ENCODE data around the gene CARD19.

CARD19 gene

GRCh38 chr9:93121316-93122241 lies 25.6 kb downstream of the CARD19 start:
- DNase-seq, result no peak

GRCh38 chr9:93122721-93123221 lies 26.8 kb downstream of the CARD19 start:
- DNase-seq, result no peak

- DNase-seq, result no peak
These were observed 27.7 kb downstream of the CARD19 start for GRCh38 chr9:93123561-93124283.

- no peak for DNase-seq
These were observed 28.8 kb downstream of the CARD19 start for GRCh38 chr9:93124793-93125192.

- no peak for DNase-seq
These were observed 29.4 kb downstream of the CARD19 start for GRCh38 chr9:93125331-93125894.

- no peak for DNase-seq
These were observed 30.2 kb downstream of the CARD19 start for GRCh38 chr9:93126151-93126781.

GRCh38 chr9:93126825-93127368 lies 30.9 kb downstream of the CARD19 start:
- no peak for DNase-seq

- DNase-seq, result no peak
These were observed 31.4 kb downstream of the CARD19 start for GRCh38 chr9:93127395-93127911.

- no peak for DNase-seq
These were observed 32.1 kb downstream of the CARD19 start for GRCh38 chr9:93128011-93128714.

GRCh38 chr9:93128715-93129224 lies 32.8 kb downstream of the CARD19 start:
- DNase-seq, result no peak

- DNase-seq, result no peak
These were observed 33.3 kb downstream of the CARD19 start for GRCh38 chr9:93129286-93129685.

GRCh38 chr9:93129691-93130500 lies 33.9 kb downstream of the CARD19 start:
- DNase-seq, result no peak

GRCh38 chr9:93130861-93131481 lies 35.0 kb downstream of the CARD19 start:
- DNase-seq, result no peak

- no peak for DNase-seq
These were observed 35.7 kb downstream of the CARD19 start for GRCh38 chr9:93131599-93132286.

GRCh38 chr9:93132287-93132927 lies 36.4 kb downstream of the CARD19 start:
- no peak for DNase-seq

GRCh38 chr9:93132946-93133680 lies 37.1 kb downstream of the CARD19 start:
- DNase-seq, result no peak

GRCh38 chr9:93133681-93134014 lies 37.6 kb downstream of the CARD19 start:
- peak; percentile 58 to 64 for DNase-seq

GRCh38 chr9:93134015-93134739 lies 38.2 kb downstream of the CARD19 start, which contains the start of gene NINJ1:
Gene NINJ1, minus strand, starts transcription at chr9:93134251. Its CDS starts 34 bp downstream, at chr9:93134217.
- DNase-seq, result peak; percentile 86 to 89

All from stimulated activated CD4-positive, alpha-beta T cell treated with anti-CD3 and anti-CD28 coated beads, Interleukin-2, amount 100 ng/mL, for 24 hours (primary cell).